ENCODE data around the gene KIF16B. TPM values are rescaled to one million over a fixed set of nuclear protein-coding genes. Genes with fewer than 3 reads are reported as not detected.

The KIF16B gene
- total RNA-seq, 1 experiment from 2014 or later: 7.0 TPM

GRCh38 chr20:16346956-16347355 lies 226.3 kb downstream of the KIF16B start:
- intact Hi-C loops (cut with micrococcal nuclease): no loop called here
- ATAC-seq (no peak), DNase-seq (ENCODE audit: low read depth, low spot score) (no peak)
- H3K79me2 ChIP-seq (ENCODE audit: insufficient read depth, low read length): no peaks in the 10 kb centered on the region
- H3K9ac ChIP-seq (ENCODE audit: low read length): no peak overlapping the region
- no peak for TF ChIP-seq JUND (IDR thresholded peaks at IDR 0.05)
- TF ChIP-seq EZH2phosphoT487 (IDR thresholded peaks at IDR 0.05; ENCODE audit: borderline replicate concordance): no peak
- TF ChIP-seq, protein P1, sequence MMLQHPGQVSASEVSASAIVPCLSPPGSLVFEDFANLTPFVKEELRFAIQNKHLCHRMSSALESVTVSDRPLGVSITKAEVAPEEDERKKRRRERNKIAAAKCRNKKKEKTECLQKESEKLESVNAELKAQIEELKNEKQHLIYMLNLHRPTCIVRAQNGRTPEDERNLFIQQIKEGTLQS (IDR thresholded peaks at IDR 0.05): no peak
- no peak for TF ChIP-seq YY1 (IDR thresholded peaks at IDR 0.05; ENCODE audit: extremely low read depth, insufficient replicate concordance, low read depth, low read length)
- TF ChIP-seq CBX3 (IDR thresholded peaks at IDR 0.05; ENCODE audit: low read depth): no peak
- no peak for TF ChIP-seq CEBPB (IDR thresholded peaks at IDR 0.05; ENCODE audit: low read depth)
- TF ChIP-seq EZH2 (IDR thresholded peaks at IDR 0.05): no peak
- no peak for TF ChIP-seq REST (IDR thresholded peaks at IDR 0.05; ENCODE audit: low read depth)
- TF ChIP-seq ZBTB33 (IDR thresholded peaks at IDR 0.05; ENCODE audit: extremely low read depth, insufficient replicate concordance, low read length): no peak
- no peak for TF ChIP-seq ZNF274 (IDR thresholded peaks at IDR 0.05; ENCODE audit: low read depth, low read length)
- TF ChIP-seq FOSL1 (IDR thresholded peaks at IDR 0.05; ENCODE audit: low read depth): no peak
- TF ChIP-seq POLR2AphosphoS5 (IDR thresholded peaks at IDR 0.05; ENCODE audit: low read depth, low read length): no peak
- TF ChIP-seq ELF1 (IDR thresholded peaks at IDR 0.05; ENCODE audit: borderline replicate concordance, low read depth): no peak
- TF ChIP-seq ZFX (IDR thresholded peaks at IDR 0.05): no peak
- TF ChIP-seq, protein P2, sequence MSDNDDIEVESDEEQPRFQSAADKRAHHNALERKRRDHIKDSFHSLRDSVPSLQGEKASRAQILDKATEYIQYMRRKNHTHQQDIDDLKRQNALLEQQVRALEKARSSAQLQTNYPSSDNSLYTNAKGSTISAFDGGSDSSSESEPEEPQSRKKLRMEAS (IDR thresholded peaks at IDR 0.05): no peak
- no peak for TF ChIP-seq TCF7L2 (IDR thresholded peaks at IDR 0.05; ENCODE audit: borderline replicate concordance, extremely low read depth, insufficient read depth, insufficient read length)
- no peak for TF ChIP-seq SRF (IDR thresholded peaks at IDR 0.05; ENCODE audit: low read depth)
- no peaks in the 10 kb centered on the region for H3K4me1 ChIP-seq (ENCODE audit: control insufficient read depth in 1 of 2, insufficient read depth in 2 of 2, low read length in 2 of 2)
- no peak overlapping the region for H3K27ac ChIP-seq (ENCODE audit: low read depth, low read length)
- H3K36me3 ChIP-seq (ENCODE audit: control insufficient read depth in 1 of 2, insufficient read depth in 2 of 2, low read length in 2 of 2): no peaks in the 10 kb centered on the region
- CTCF ChIA-PET: no interaction called here
- POLR2A ChIA-PET: no interaction called here
- H3K27me3 ChIP-seq (ENCODE audit: insufficient read depth, low read length): no peaks in the 10 kb centered on the region
- H3K4me2 ChIP-seq (ENCODE audit: low read length): no peak overlapping the region
- H3K9me2 ChIP-seq (ENCODE audit: insufficient read depth): no peaks in the 10 kb centered on the region
- H3K4me3 ChIP-seq (replicated peaks in 1 of 2; ENCODE audit: low read depth in 1 of 2, low read length in 2 of 2): no peak overlapping the region
- no peaks in the 10 kb centered on the region for H4K20me1 ChIP-seq (ENCODE audit: insufficient read depth)
- H3K9me3 ChIP-seq (ENCODE audit: control insufficient read depth in 1 of 2, insufficient read depth in 1 of 2, low read depth in 1 of 2, low read length in 2 of 2): no peaks in the 10 kb centered on the region
- no TSS peak for BruUV-seq (replicated peaks)
- no peak overlapping the region for H2AFZ ChIP-seq (ENCODE audit: low read depth, low read length, poor library complexity, severe bottlenecking)
- RAD21 ChIA-PET (ENCODE audit: low non-redundant PET in 1 of 2, low total read pairs in 2 of 2, uncharacterized antibody in 2 of 2, unreplicated experiment in 2 of 2): no interaction called here
